Loucy (cell line): ENCODE results near the gene FAT1.

Source experiments
- H2AFZ ChIP-seq: fragments of 200-600 bp; sonication (generic); 2 replicates; pipeline ENCODE4 v1.6.0; 2016; ENCODE audit warnings: antibody characterized with exemption, mild to moderate bottlenecking, low read length, moderate library complexity
- H3F3A ChIP-seq: fragments of 200-600 bp; 2 replicates; pipeline ENCODE4 v1.6.0; 2016; ENCODE audit warnings: antibody characterized with exemption, low read depth, mild to moderate bottlenecking
- H3K27me3 ChIP-seq: fragments of 200-600 bp; sonication (generic); 2 replicates; pipeline ENCODE4 v1.6.1; 2014; ENCODE audit warnings: low read length, mild to moderate bottlenecking; ENCODE audit not compliant: insufficient read depth, poor library complexity, severe bottlenecking
- H3K36me3 ChIP-seq: fragments of 200-600 bp; sonication (generic); 2 replicates; pipeline ENCODE4 v1.6.1; 2016; ENCODE audit warnings: low read length; ENCODE audit not compliant: insufficient read depth
- H3K4me1 ChIP-seq: fragments of 200-600 bp; sonication (generic); 2 replicates; pipeline ENCODE4 v1.5.1; 2014; ENCODE audit warnings: low read length, mild to moderate bottlenecking; ENCODE audit not compliant: insufficient read depth, poor library complexity, severe bottlenecking
- H3K4me2 ChIP-seq: fragments of 200-600 bp; sonication (generic); 2 replicates; pipeline ENCODE4 v1.6.0; 2014; ENCODE audit warnings: antibody characterized with exemption, low read length, low read depth, mild to moderate bottlenecking; ENCODE audit not compliant: poor library complexity, severe bottlenecking
- H3K4me3 ChIP-seq: fragments of 200-600 bp; sonication (generic); 2 replicates; pipeline ENCODE4 v1.5.1; 2014; ENCODE audit warnings: low read length, mild to moderate bottlenecking, mixed read lengths; ENCODE audit not compliant: poor library complexity, severe bottlenecking
- H3K79me2 ChIP-seq: fragments of 200-600 bp; sonication (generic); 2 replicates; pipeline ENCODE4 v1.6.1; 2014; ENCODE audit warnings: low read length; ENCODE audit not compliant: insufficient read depth
- H3K9ac ChIP-seq: fragments of 200-600 bp; sonication (generic); 2 replicates; pipeline ENCODE4 v1.6.0; 2014; ENCODE audit warnings: mild to moderate bottlenecking, low read depth, low read length, moderate library complexity; ENCODE audit not compliant: poor library complexity, severe bottlenecking
- H3K9me2 ChIP-seq: fragments of 200-600 bp; sonication (generic); replicated peaks from 2 replicates; pipeline ENCODE4 v1.6.1; 2016; ENCODE audit warnings: low read depth, low read length, mixed read lengths
- H3K9me3 ChIP-seq: fragments of 200-600 bp; sonication (generic); 2 replicates; pipeline ENCODE4 v1.6.1; 2014; ENCODE audit warnings: mild to moderate bottlenecking, antibody characterized with exemption, low read length, low read depth; ENCODE audit not compliant: insufficient read depth
- H4K20me1 ChIP-seq: fragments of 200-600 bp; sonication (generic); 2 replicates; pipeline ENCODE4 v1.6.0; 2014; ENCODE audit warnings: antibody characterized with exemption, low read length, mild to moderate bottlenecking; ENCODE audit not compliant: insufficient read depth, poor library complexity, severe bottlenecking
- EZH2phosphoT487 ChIP-seq: fragments of 200-600 bp; IDR thresholded peaks from 2 replicates; pipeline ENCODE4 v1.6.1; 2018; ENCODE audit warnings: antibody characterized with exemption, mild to moderate bottlenecking, moderate library complexity, borderline replicate concordance
- TF ChIP-seq, protein P1 (sequence below): fragments of 200-600 bp; sonication (generic); conservative IDR thresholded peaks from 2 replicates; pipeline ENCODE4 v1.5.1; 2014; ENCODE audit warnings: mild to moderate bottlenecking, antibody characterized with exemption, low read length

Gene FAT1

DNA sequence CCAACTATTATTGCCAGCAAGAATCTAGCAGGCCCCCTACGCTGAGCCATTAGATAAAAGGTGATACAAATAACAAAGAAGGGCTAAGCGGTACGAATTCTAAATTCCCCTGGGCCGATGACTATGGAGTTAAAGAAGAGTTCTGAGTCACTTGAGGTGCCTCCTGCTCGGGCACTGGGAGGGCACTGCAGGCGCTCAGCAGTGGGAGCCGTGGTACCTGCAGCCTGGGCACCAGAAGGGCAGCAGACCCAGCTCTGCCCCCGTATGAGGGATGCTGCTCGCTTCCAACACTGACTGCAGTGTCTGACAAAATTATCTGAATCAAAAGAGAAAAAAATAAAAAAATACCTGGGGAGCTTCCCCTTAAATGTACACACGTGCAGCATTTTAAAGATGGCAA lies 124.2 kb downstream of the FAT1 start:
- TF ChIP-seq, protein P1, sequence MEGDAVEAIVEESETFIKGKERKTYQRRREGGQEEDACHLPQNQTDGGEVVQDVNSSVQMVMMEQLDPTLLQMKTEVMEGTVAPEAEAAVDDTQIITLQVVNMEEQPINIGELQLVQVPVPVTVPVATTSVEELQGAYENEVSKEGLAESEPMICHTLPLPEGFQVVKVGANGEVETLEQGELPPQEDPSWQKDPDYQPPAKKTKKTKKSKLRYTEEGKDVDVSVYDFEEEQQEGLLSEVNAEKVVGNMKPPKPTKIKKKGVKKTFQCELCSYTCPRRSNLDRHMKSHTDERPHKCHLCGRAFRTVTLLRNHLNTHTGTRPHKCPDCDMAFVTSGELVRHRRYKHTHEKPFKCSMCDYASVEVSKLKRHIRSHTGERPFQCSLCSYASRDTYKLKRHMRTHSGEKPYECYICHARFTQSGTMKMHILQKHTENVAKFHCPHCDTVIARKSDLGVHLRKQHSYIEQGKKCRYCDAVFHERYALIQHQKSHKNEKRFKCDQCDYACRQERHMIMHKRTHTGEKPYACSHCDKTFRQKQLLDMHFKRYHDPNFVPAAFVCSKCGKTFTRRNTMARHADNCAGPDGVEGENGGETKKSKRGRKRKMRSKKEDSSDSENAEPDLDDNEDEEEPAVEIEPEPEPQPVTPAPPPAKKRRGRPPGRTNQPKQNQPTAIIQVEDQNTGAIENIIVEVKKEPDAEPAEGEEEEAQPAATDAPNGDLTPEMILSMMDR = no peak
- TF ChIP-seq EZH2phosphoT487 = no peak
- Histone ChIP-seq H3F3A (no peaks in the 10 kb centered on the region), H4K20me1 (no peaks in the 10 kb centered on the region), H3K4me1 (no peaks in the 10 kb centered on the region), H3K36me3 (no peaks in the 10 kb centered on the region), H3K9me2 (no peaks in the 10 kb centered on the region), H3K9me3 (no peaks in the 10 kb centered on the region), H3K9ac (no peak overlapping the region), H3K27me3 (no peaks in the 10 kb centered on the region), H3K4me3 (no peak overlapping the region), H3K4me2 (no peak overlapping the region), H3K79me2 (no peaks in the 10 kb centered on the region), H2AFZ (no peak overlapping the region)

DNA sequence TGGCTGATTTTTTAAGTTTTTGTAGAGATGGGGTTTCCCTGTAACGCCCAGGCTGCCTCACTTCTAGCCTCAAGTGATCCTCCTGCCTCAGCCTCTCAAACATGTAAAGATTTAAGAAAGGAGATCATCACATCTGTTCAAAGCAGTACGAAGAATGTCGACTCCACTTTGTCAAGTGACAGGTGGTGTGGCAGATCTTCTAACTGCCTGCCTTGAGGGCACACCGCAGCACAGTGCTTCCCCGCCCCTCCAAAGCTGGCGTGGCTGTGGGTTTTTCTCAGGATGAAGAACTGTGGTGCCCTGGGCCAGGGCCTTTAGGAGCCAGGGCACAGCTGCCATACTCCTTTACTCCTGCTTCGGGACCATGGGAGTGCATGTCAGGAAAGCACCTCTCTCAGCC lies 125.0 kb downstream of the FAT1 start:
- Histone ChIP-seq H3K9me2 (no peaks in the 10 kb centered on the region), H3K9ac (no peak overlapping the region), H3K9me3 (no peaks in the 10 kb centered on the region), H3K79me2 (no peaks in the 10 kb centered on the region), H2AFZ (no peak overlapping the region), H3F3A (no peaks in the 10 kb centered on the region), H4K20me1 (no peaks in the 10 kb centered on the region), H3K4me3 (no peak overlapping the region), H3K27me3 (no peaks in the 10 kb centered on the region), H3K36me3 (no peaks in the 10 kb centered on the region), H3K4me2 (no peak overlapping the region), H3K4me1 (no peaks in the 10 kb centered on the region)
- no peak for TF ChIP-seq EZH2phosphoT487
- TF ChIP-seq, protein P1 = no peak

GRCh38 chr4:186596850-186597390 lies 126.7 kb downstream of the FAT1 start:
- Histone ChIP-seq H3K79me2 (no peaks in the 10 kb centered on the region), H3K9ac (no peak overlapping the region), H4K20me1 (no peaks in the 10 kb centered on the region), H2AFZ (no peak overlapping the region), H3K4me3 (no peak overlapping the region), H3K27me3 (no peaks in the 10 kb centered on the region), H3K4me1 (peaks cover 15% of the 10 kb centered on the region), H3K9me2 (no peaks in the 10 kb centered on the region), H3K36me3 (no peaks in the 10 kb centered on the region), H3F3A (no peaks in the 10 kb centered on the region), H3K4me2 (no peak overlapping the region), H3K9me3 (no peaks in the 10 kb centered on the region)
- no peak for TF ChIP-seq EZH2phosphoT487
- TF ChIP-seq, protein P1 = no peak
